Natural killer cell treated with Interleukin-12 subunit alpha and Interleukin-12 subunit beta and Interleukin-15 and Interleukin-18, amount 100 ng/mL, for 72 hours (primary cell): ENCODE data around the gene KCNK10. TPM values are rescaled to one million over a fixed set of nuclear protein-coding genes. Genes with fewer than 3 reads are reported as not detected.
A peak's percentile ranks its signal among the peaks of the same experiment; 100 is the strongest.

ENCODE experiments used
- ATAC-seq, 2 donors: fragments of 150-1000 bp; cut with Tn5 transposase in 1 of 2; sonication (Bioruptor Pico), chemical (Tn5 transposase) in 1 of 2; 2 replicates each; pipeline ENCODE4 v1.10.0; 2021
- DNase-seq: peaks from one replicate; pipeline ENCODE4 v3.0.0; 2022; ENCODE audit warnings: low spot score
- H3K27ac Mint-ChIP-seq, 2 donors: 1 replicate in 1 of 2; 2 replicates in 1 of 2; pipeline ENCODE4 v1.8.0; 2022; ENCODE audit warnings: mixed read lengths in 2 of 2, mild to moderate bottlenecking in 1 of 2, moderate library complexity in 1 of 2
- H3K27me3 Mint-ChIP-seq, 2 donors: 1 replicate in 1 of 2; 2 replicates in 1 of 2; pipeline ENCODE4 v1.8.0; 2022; ENCODE audit warnings: mixed read lengths in 2 of 2
- H3K36me3 Mint-ChIP-seq: one replicate; pipeline ENCODE4 v1.8.0; 2022; ENCODE audit warnings: mixed read lengths
- H3K4me1 Mint-ChIP-seq, 2 donors: 1 replicate in 1 of 2; 2 replicates in 1 of 2; pipeline ENCODE4 v1.8.0; 2022; ENCODE audit warnings: low read depth in 2 of 2, mixed read lengths in 2 of 2, mild to moderate bottlenecking in 1 of 2
- H3K4me3 Mint-ChIP-seq: one replicate; pipeline ENCODE4 v1.8.0; 2022; ENCODE audit warnings: mixed read lengths
- H3K9me3 Mint-ChIP-seq: 2 replicates; pipeline ENCODE4 v1.8.0; 2022; ENCODE audit warnings: mixed read lengths
- total RNA-seq, 2 donors: library from RNA; stranded (reverse); gene quantifications; one replicate each; pipeline ENCODE4 v1.2.3, GENCODE V29; 2022

Gene KCNK10
- total RNA-seq, 2 donors from 2014 or later, result not detected

- Mint-ChIP-seq H3K4me3 (no peak overlapping the region), H3K27ac (no peak overlapping the region), H3K4me1 (peaks cover 0 to under 1% of the 10 kb centered on the region in 2 donors), H3K9me3 (no peaks in the 10 kb centered on the region), H3K36me3 (no peaks in the 10 kb centered on the region), H3K27me3 (peaks cover 35 to 54% of the 10 kb centered on the region in 2 donors)
- ATAC-seq, result no peak
- DNase-seq, result no peak
Observed at GRCh38 chr14:88194531-88194930, 128.5 kb downstream of the KCNK10 start.

- H3K4me3 Mint-ChIP-seq, result no peak overlapping the region
- H3K27me3 Mint-ChIP-seq, result peaks cover 33 to 37% of the 10 kb centered on the region in 2 donors
- no peak overlapping the region for H3K27ac Mint-ChIP-seq
- ATAC-seq (no peak), DNase-seq (no peak)
- H3K9me3 Mint-ChIP-seq, result no peaks in the 10 kb centered on the region
- no peaks in the 10 kb centered on the region for H3K36me3 Mint-ChIP-seq
- H3K4me1 Mint-ChIP-seq, result peaks cover 0 to 8% of the 10 kb centered on the region in 2 donors
Observed at GRCh38 chr14:88191605-88192004, 131.5 kb downstream of the KCNK10 start.

- no peak for DNase-seq
- Mint-ChIP-seq H3K36me3 (no peaks in the 10 kb centered on the region), H3K9me3 (no peaks in the 10 kb centered on the region), H3K27me3 (peaks cover 19 to 23% of the 10 kb centered on the region in 2 donors), H3K4me1 (peaks cover 0 to 8% of the 10 kb centered on the region in 2 donors), H3K4me3 (peak overlapping the region; percentile 45), H3K27ac (no peak overlapping the region)
- ATAC-seq, result peak in 1 of 2 donors; percentile 58
Observed at GRCh38 chr14:88189417-88190191, 133.5 kb downstream of the KCNK10 start.

- H3K27me3 Mint-ChIP-seq, result peaks cover 12 to 17% of the 10 kb centered on the region in 2 donors
- ATAC-seq (no peak), DNase-seq (no peak)
- H3K36me3 Mint-ChIP-seq, result no peaks in the 10 kb centered on the region
- no peaks in the 10 kb centered on the region for H3K9me3 Mint-ChIP-seq
- H3K4me3 Mint-ChIP-seq, result peak overlapping the region; percentile 45
- H3K4me1 Mint-ChIP-seq, result peaks cover 0 to 8% of the 10 kb centered on the region in 2 donors
- H3K27ac Mint-ChIP-seq, result no peak overlapping the region
Observed at GRCh38 chr14:88188745-88189416, 134.2 kb downstream of the KCNK10 start.

- Mint-ChIP-seq H3K27ac (no peak overlapping the region), H3K27me3 (peaks cover 0 to 6% of the 10 kb centered on the region in 2 donors), H3K4me1 (peaks cover 6 to 12% of the 10 kb centered on the region in 2 donors), H3K36me3 (no peaks in the 10 kb centered on the region), H3K9me3 (no peaks in the 10 kb centered on the region), H3K4me3 (no peak overlapping the region)
- DNase-seq (no peak), ATAC-seq (no peak)
Observed at GRCh38 chr14:88185843-88186242, 137.2 kb downstream of the KCNK10 start.

- peaks cover 7 to 12% of the 10 kb centered on the region in 2 donors for H3K4me1 Mint-ChIP-seq
- ATAC-seq, result no peak
- no peak for DNase-seq
Observed at GRCh38 chr14:88184956-88185355, 138.1 kb downstream of the KCNK10 start.

GRCh38 chr14:88181072-88181471, 142.0 kb downstream of the KCNK10 start:
- H3K4me3 Mint-ChIP-seq, result no peak overlapping the region
- no peak overlapping the region for H3K27ac Mint-ChIP-seq
- H3K36me3 Mint-ChIP-seq, result no peaks in the 10 kb centered on the region
- peaks cover 6 to 7% of the 10 kb centered on the region in 2 donors for H3K4me1 Mint-ChIP-seq
- no peaks in the 10 kb centered on the region for H3K9me3 Mint-ChIP-seq
- ATAC-seq, result peak in 1 of 2 donors; percentile 41
- H3K27me3 Mint-ChIP-seq, result no peaks in the 10 kb centered on the region
- DNase-seq, result no peak

More at GRCh38 chr14:88184956-88185355, 138.1 kb downstream of the KCNK10 start:
- Mint-ChIP-seq H3K27ac (no peak overlapping the region), H3K27me3 (peaks cover 0 to 6% of the 10 kb centered on the region in 2 donors), H3K4me3 (no peak overlapping the region), H3K36me3 (no peaks in the 10 kb centered on the region), H3K9me3 (no peaks in the 10 kb centered on the region)

GRCh38 chr14:88179716-88180115, 143.4 kb downstream of the KCNK10 start:
- no peak for ATAC-seq
- no peak for DNase-seq
- Mint-ChIP-seq H3K27ac (no peak overlapping the region), H3K9me3 (no peaks in the 10 kb centered on the region), H3K4me3 (no peak overlapping the region), H3K36me3 (no peaks in the 10 kb centered on the region), H3K27me3 (peaks cover 0 to 2% of the 10 kb centered on the region in 2 donors), H3K4me1 (peaks cover 6 to 7% of the 10 kb centered on the region in 2 donors)

GRCh38 chr14:88170333-88170732, 152.7 kb downstream of the KCNK10 start:
- no peak for DNase-seq
- Mint-ChIP-seq H3K4me1 (peaks cover 10 to 16% of the 10 kb centered on the region in 2 donors), H3K36me3 (peaks cover 5% of the 10 kb centered on the region), H3K27me3 (peaks cover 17 to 21% of the 10 kb centered on the region in 2 donors), H3K9me3 (no peaks in the 10 kb centered on the region), H3K27ac (no peak overlapping the region), H3K4me3 (no peak overlapping the region)
- ATAC-seq, result no peak

- peak; percentile 62 for DNase-seq
- peak; percentile 84 to 88 for ATAC-seq
- Mint-ChIP-seq H3K4me3 (no peak overlapping the region), H3K36me3 (peaks cover 5% of the 10 kb centered on the region), H3K4me1 (peaks cover 25 to 33% of the 10 kb centered on the region in 2 donors), H3K9me3 (no peaks in the 10 kb centered on the region), H3K27ac (peak overlapping the region in 1 of 2 donors; percentile 12), H3K27me3 (peaks cover 17 to 21% of the 10 kb centered on the region in 2 donors)
Observed at GRCh38 chr14:88168498-88169165, 154.4 kb downstream of the KCNK10 start.

GRCh38 chr14:88168025-88168424, 155.0 kb downstream of the KCNK10 start:
- Mint-ChIP-seq H3K4me3 (no peak overlapping the region), H3K4me1 (peaks cover 27 to 37% of the 10 kb centered on the region in 2 donors), H3K27me3 (peaks cover 17 to 21% of the 10 kb centered on the region in 2 donors), H3K9me3 (no peaks in the 10 kb centered on the region), H3K27ac (no peak overlapping the region), H3K36me3 (peaks cover 5% of the 10 kb centered on the region)
- DNase-seq (no peak), ATAC-seq (no peak)

GRCh38 chr14:88166616-88167015, 156.5 kb downstream of the KCNK10 start:
- peaks cover 14 to 21% of the 10 kb centered on the region in 2 donors for H3K27me3 Mint-ChIP-seq
- H3K27ac Mint-ChIP-seq, result no peak overlapping the region
- peaks cover 5% of the 10 kb centered on the region for H3K36me3 Mint-ChIP-seq
- H3K4me3 Mint-ChIP-seq, result no peak overlapping the region
- H3K4me1 Mint-ChIP-seq, result peaks cover 27 to 39% of the 10 kb centered on the region in 2 donors
- ATAC-seq (no peak), DNase-seq (no peak)
- H3K9me3 Mint-ChIP-seq, result no peaks in the 10 kb centered on the region

GRCh38 chr14:88164906-88165534, 158.0 kb downstream of the KCNK10 start:
- Mint-ChIP-seq H3K27ac (peak overlapping the region; percentile 38 to 44), H3K36me3 (peaks cover 5% of the 10 kb centered on the region), H3K4me3 (peak overlapping the region; percentile 65), H3K27me3 (peaks cover 12 to 16% of the 10 kb centered on the region in 2 donors), H3K9me3 (no peaks in the 10 kb centered on the region), H3K4me1 (peaks cover 27 to 39% of the 10 kb centered on the region in 2 donors)
- peak; percentile 38 to 68 for ATAC-seq
- DNase-seq, result no peak
